Thyroid gland (tissue), 4 donors: ENCODE measurements around the gene CTDSPL2. TPM values are rescaled to one million over a fixed set of nuclear protein-coding genes. Genes with fewer than 3 reads are reported as not detected.
"Not testable (repeated sequence)": the region's sequence is repeated elsewhere in the genome, so short reads cannot be mapped to it uniquely, and the experiment has no call there.

Experiments
- DNase-seq, 2 donors: peaks; one replicate each; pipeline ENCODE4 v3.0.0-alpha.2; 2019
- H3K27ac ChIP-seq, 3 donors: fragments of 200-600 bp; sonication (generic); 1 replicate in 2 of 3; 2 replicates in 1 of 3; pipeline ENCODE4 v1.5.1; 2016 to 2019; ENCODE audit warnings: mild to moderate bottlenecking in 1 of 3, moderate library complexity in 1 of 3
- H3K27me3 ChIP-seq: fragments of 200-600 bp; sonication (generic); one replicate; pipeline ENCODE4 v1.5.1; 2019
- H3K36me3 ChIP-seq, 2 donors: fragments of 200-600 bp; sonication (generic); one replicate each; pipeline ENCODE4 v1.5.1; 2016 to 2019
- H3K4me1 ChIP-seq, 2 donors: fragments of 200-600 bp; sonication (generic); one replicate each; pipeline ENCODE4 v1.5.1; 2017 to 2019
- H3K4me3 ChIP-seq, 3 donors: fragments of 200-600 bp; sonication (generic); replicated peaks in 1 of 3; 1 replicate in 2 of 3; 2 replicates in 1 of 3; pipeline ENCODE4 v1.5.1; 2016; ENCODE audit warnings: mild to moderate bottlenecking in 1 of 3
- H3K9me3 ChIP-seq: fragments of 200-600 bp; sonication (generic); one replicate; pipeline ENCODE4 v1.5.1; 2017
- CTCF ChIP-seq, 6 experiments: fragments of 200-600 bp in 3 of 6; fragments of 450-650 bp in 3 of 6; sonication (generic) in 3 of 6; IDR thresholded peaks; one replicate each; pipeline ENCODE4 v1.5.1; 2016 to 2019; ENCODE audit warnings: antibody characterized with exemption in 6 of 6, mild to moderate bottlenecking in 2 of 6, inconsistent platforms in 1 of 6, moderate library complexity in 1 of 6
- POLR2A ChIP-seq, 2 donors: fragments of 450-650 bp; IDR thresholded peaks; one replicate each; pipeline ENCODE4 v1.6.1; 2017; ENCODE audit warnings: antibody characterized with exemption in 2 of 2, mild to moderate bottlenecking in 2 of 2, moderate library complexity in 1 of 2
- WGBS, 2 donors: methylation state at CpG; one replicate each; pipeline ENCODE4 v1.1.5; 2017; 5-methylcytosine and 5-hydroxymethylcytosine counted together
- intact Hi-C: fragments of 100-400 bp; cut with DNase I; formaldehyde crosslinking; loops from one replicate; pipeline ENCODE4 v1.15.1; 2023
- total RNA-seq, 4 donors: library from RNA; depleted of rRNA; stranded (reverse); fragments of >200 nt; gene quantifications; one replicate each; pipeline ENCODE4 v1.2.3, GENCODE V29; 2016

Gene CTDSPL2
- total RNA-seq, 4 donors from 2014 or later = 26.7 to 71.4 (median 53.5) TPM

DNA sequence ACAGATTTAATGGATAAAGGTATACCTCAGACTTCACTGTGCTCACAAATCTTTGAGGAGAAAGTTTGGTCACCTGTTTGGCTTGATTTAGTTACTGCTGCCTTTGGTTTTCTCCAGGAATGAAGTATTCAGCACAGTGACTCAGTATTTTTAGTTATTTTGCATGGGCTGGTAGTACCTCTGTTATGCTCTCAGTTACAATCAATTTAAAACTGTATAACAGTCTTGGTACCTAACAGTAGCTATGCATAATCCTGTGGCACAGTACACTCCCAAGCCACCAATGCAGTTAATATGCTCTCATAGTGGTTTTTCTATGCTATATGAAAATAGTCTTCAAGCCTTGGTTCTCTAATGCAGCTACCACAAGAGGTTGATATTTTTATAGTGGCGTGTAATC is 97.6 kb downstream of the CTDSPL2 start:
- DNase-seq = no peak
- H3K36me3 ChIP-seq = peaks cover 9 to 10% of the 10 kb centered on the region in 2 donors
- intact Hi-C loops = no loop called here
- H3K4me3 ChIP-seq = no peak overlapping the region
- 97 to 100% methylated on average over 1 of the region's 1 CpG for WGBS, 2 donors
- H3K4me1 ChIP-seq = no peaks in the 10 kb centered on the region
- no peaks in the 10 kb centered on the region for H3K9me3 ChIP-seq
- H3K27ac ChIP-seq = no peak overlapping the region
- H3K27me3 ChIP-seq = no peaks in the 10 kb centered on the region
- TF ChIP-seq POLR2A (IDR thresholded peaks at IDR 0.05) (no peak), CTCF (IDR thresholded peaks at IDR 0.05) (no peak)

- Histone ChIP-seq H3K4me1 (no peaks in the 10 kb centered on the region), H3K27ac (no peak overlapping the region), H3K27me3 (no peaks in the 10 kb centered on the region), H3K4me3 (no peak overlapping the region), H3K36me3 (peaks cover 7 to 9% of the 10 kb centered on the region in 2 donors), H3K9me3 (no peaks in the 10 kb centered on the region)
- intact Hi-C loops = no loop called here
- no peak for DNase-seq
- TF ChIP-seq POLR2A (IDR thresholded peaks at IDR 0.05) (no peak), CTCF (IDR thresholded peaks at IDR 0.05) (no peak)
- 87 to 89% methylated on average over 2 of the region's 2 CpGs for WGBS, 2 donors
Measured at GRCh38 chr15:44527241-44527640, 99.8 kb downstream of the CTDSPL2 start.

DNA sequence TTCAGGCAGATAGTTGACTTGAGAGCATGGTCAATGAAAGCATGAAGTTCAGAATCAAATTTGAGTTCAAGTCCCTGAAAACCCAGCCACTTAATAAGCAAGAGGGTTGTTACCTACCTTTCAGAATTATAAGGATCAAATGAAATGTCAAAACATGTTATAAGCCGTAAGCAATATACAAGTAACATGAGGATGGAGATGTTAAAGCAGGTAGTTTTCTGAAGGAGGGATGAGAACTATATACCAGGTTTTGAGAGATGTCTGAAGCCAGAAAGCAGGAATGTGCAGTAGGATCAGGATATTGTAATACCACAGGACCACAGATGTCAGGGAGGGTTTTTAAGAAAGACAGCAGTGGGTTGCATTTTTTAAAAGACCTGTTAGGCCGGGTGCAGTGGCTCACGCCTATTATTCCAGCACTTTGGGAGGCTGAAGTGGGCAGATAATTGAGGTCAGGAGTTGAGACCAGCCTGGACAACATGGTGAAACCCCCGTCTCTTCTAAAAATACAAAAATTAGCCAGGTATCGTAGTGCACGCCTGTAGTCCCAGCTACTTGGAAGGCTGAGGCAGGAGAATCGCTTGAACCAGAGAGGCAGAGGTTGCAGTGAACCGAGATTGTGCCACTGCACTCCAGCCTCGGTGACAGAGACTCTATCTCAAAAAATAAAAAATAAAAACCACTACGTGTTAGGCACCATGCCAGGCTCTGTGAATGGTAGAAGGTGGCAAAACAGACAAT is 102.6 kb downstream of the CTDSPL2 start:
- 68 to 71% methylated on average over 10 of the region's 10 CpGs for WGBS, 2 donors
- TF ChIP-seq POLR2A (IDR thresholded peaks at IDR 0.05) = no peak
- no peak for TF ChIP-seq CTCF (IDR thresholded peaks at IDR 0.05)
- H3K4me3 ChIP-seq = no peak overlapping the region
- peaks cover 0 to under 1% of the 10 kb centered on the region in 2 donors for H3K4me1 ChIP-seq
- H3K27me3 ChIP-seq = no peaks in the 10 kb centered on the region
- H3K36me3 ChIP-seq = no peaks in the 10 kb centered on the region
- intact Hi-C loops = loop anchor here (10.0 kb wide), 1 partner anchor 245 kb away; the partner anchor contains the start of gene GOLM2
- no peaks in the 10 kb centered on the region for H3K9me3 ChIP-seq
- no peak for DNase-seq
- no peak overlapping the region for H3K27ac ChIP-seq

- WGBS, 2 donors = 88 to 96% methylated on average over 3 of the region's 3 CpGs
- intact Hi-C loops = loop anchor here (10.0 kb wide), 1 partner anchor 246 kb away; the partner anchor contains the start of gene GOLM2
- no peak for DNase-seq
- H3K9me3 ChIP-seq = no peaks in the 10 kb centered on the region
- no peaks in the 10 kb centered on the region for H3K27me3 ChIP-seq
- no peak overlapping the region for H3K27ac ChIP-seq
- H3K36me3 ChIP-seq = no peaks in the 10 kb centered on the region
- peaks cover 4 to 6% of the 10 kb centered on the region in 2 donors for H3K4me1 ChIP-seq
- no peak for TF ChIP-seq CTCF (IDR thresholded peaks at IDR 0.05)
- no peak for TF ChIP-seq POLR2A (IDR thresholded peaks at IDR 0.05)
- H3K4me3 ChIP-seq = no peak overlapping the region
Measured at GRCh38 chr15:44530653-44531052, 103.2 kb downstream of the CTDSPL2 start.

GRCh38 chr15:44532275-44532674 is 104.8 kb downstream of the CTDSPL2 start:
- WGBS, 2 donors = 94 to 98% methylated on average over 5 of the region's 5 CpGs
- H3K36me3 ChIP-seq, H3K4me1 ChIP-seq, DNase-seq, H3K27me3 ChIP-seq, H3K9me3 ChIP-seq, H3K27ac ChIP-seq, H3K4me3 ChIP-seq: not testable (repeated sequence)
- intact Hi-C loops = loop anchor here (10.0 kb wide), 1 partner anchor 247 kb away; the partner anchor contains the start of gene GOLM2
